Measurements from ENCODE around the gene PTPRD. TPM values are rescaled to one million over a fixed set of nuclear protein-coding genes. Genes with fewer than 3 reads are reported as not detected.

PTPRD gene
- total RNA-seq, 2 donors from 2014 or later, result 97.4 to 101 TPM

- H3K27me3 ChIP-seq (ENCODE audit: control insufficient read depth, insufficient read depth, low read length, poor library complexity, severe bottlenecking), result no peaks in the 10 kb centered on the region
- Mint-ChIP-seq H3K27ac (no peak overlapping the region), H3K4me3 (no peak overlapping the region), H3K27me3 (ENCODE audit: insufficient read depth) (no peaks in the 10 kb centered on the region), H3K4me1 (peaks cover 6% of the 10 kb centered on the region), H3K36me3 (ENCODE audit: low read depth) (peaks cover 3% of the 10 kb centered on the region), H3K9me3 (no peaks in the 10 kb centered on the region)
- H3K9me3 ChIP-seq (ENCODE audit: control insufficient read depth, low read length), result no peaks in the 10 kb centered on the region
- TF ChIP-seq CTCF (conservative IDR thresholded peaks at IDR 0.05), result no peak
- no peaks in the 10 kb centered on the region for H3K36me3 ChIP-seq (ENCODE audit: control insufficient read depth, insufficient read depth, low read length)
- H3K27ac ChIP-seq (ENCODE audit: low read depth, low read length), result no peak overlapping the region
- no peaks in the 10 kb centered on the region for H3K4me1 ChIP-seq (ENCODE audit: control insufficient read depth, insufficient read depth, low read length)
- WGBS, 2 experiments (ENCODE audit: insufficient coverage in 1 of 2, insufficient read length in 1 of 2), result 81% methylated on average over 1 of the region's 1 CpG; no CpG with 5 or more reads in 1 of the 2 experiments
- H3K9ac ChIP-seq (ENCODE audit: extremely low read depth, low read length, poor library complexity, severe bottlenecking), result no peak overlapping the region
- DNase-seq, result no peak
- H3K4me3 ChIP-seq (ENCODE audit: low read length), result no peak overlapping the region
Observed at GRCh38 chr9:8708728-8709127, 1904.1 kb downstream of the PTPRD start.

- H3K4me3 ChIP-seq (ENCODE audit: low read length), result no peak overlapping the region
- no peak for DNase-seq
- H3K9me3 ChIP-seq (ENCODE audit: control insufficient read depth, low read length), result no peaks in the 10 kb centered on the region
- 100% methylated on average over 1 of the region's 1 CpG for WGBS, 2 experiments (ENCODE audit: insufficient coverage in 1 of 2, insufficient read length in 1 of 2)
- H3K36me3 Mint-ChIP-seq (ENCODE audit: low read depth), result no peaks in the 10 kb centered on the region
- no peak overlapping the region for H3K27ac ChIP-seq (ENCODE audit: low read depth, low read length)
- H3K4me1 Mint-ChIP-seq, result peaks cover 6% of the 10 kb centered on the region
- H3K9ac ChIP-seq (ENCODE audit: extremely low read depth, low read length, poor library complexity, severe bottlenecking), result no peak overlapping the region
- no peaks in the 10 kb centered on the region for H3K9me3 Mint-ChIP-seq
- no peaks in the 10 kb centered on the region for H3K27me3 Mint-ChIP-seq (ENCODE audit: insufficient read depth)
- no peaks in the 10 kb centered on the region for H3K4me1 ChIP-seq (ENCODE audit: control insufficient read depth, insufficient read depth, low read length)
- no peak overlapping the region for H3K4me3 Mint-ChIP-seq
- no peaks in the 10 kb centered on the region for H3K36me3 ChIP-seq (ENCODE audit: control insufficient read depth, insufficient read depth, low read length)
- no peaks in the 10 kb centered on the region for H3K27me3 ChIP-seq (ENCODE audit: control insufficient read depth, insufficient read depth, low read length, poor library complexity, severe bottlenecking)
- H3K27ac Mint-ChIP-seq, result no peak overlapping the region
- no peak for TF ChIP-seq CTCF (conservative IDR thresholded peaks at IDR 0.05)
Observed at GRCh38 chr9:8706998-8707397, 1905.8 kb downstream of the PTPRD start.

GRCh38 chr9:8706531-8706930, 1906.3 kb downstream of the PTPRD start:
- H3K36me3 ChIP-seq (ENCODE audit: control insufficient read depth, insufficient read depth, low read length), result no peaks in the 10 kb centered on the region
- H3K4me3 ChIP-seq (ENCODE audit: low read length), result no peak overlapping the region
- Mint-ChIP-seq H3K4me3 (no peak overlapping the region), H3K4me1 (peaks cover 6% of the 10 kb centered on the region), H3K27ac (no peak overlapping the region), H3K27me3 (ENCODE audit: insufficient read depth) (no peaks in the 10 kb centered on the region), H3K36me3 (ENCODE audit: low read depth) (no peaks in the 10 kb centered on the region), H3K9me3 (no peaks in the 10 kb centered on the region)
- no peak for TF ChIP-seq CTCF (conservative IDR thresholded peaks at IDR 0.05)
- H3K27me3 ChIP-seq (ENCODE audit: control insufficient read depth, insufficient read depth, low read length, poor library complexity, severe bottlenecking), result no peaks in the 10 kb centered on the region
- no peak overlapping the region for H3K9ac ChIP-seq (ENCODE audit: extremely low read depth, low read length, poor library complexity, severe bottlenecking)
- DNase-seq, result no peak
- no peaks in the 10 kb centered on the region for H3K4me1 ChIP-seq (ENCODE audit: control insufficient read depth, insufficient read depth, low read length)
- H3K27ac ChIP-seq (ENCODE audit: low read depth, low read length), result no peak overlapping the region
- H3K9me3 ChIP-seq (ENCODE audit: control insufficient read depth, low read length), result no peaks in the 10 kb centered on the region
- 88 to 95% methylated on average over 4 to 6 of the region's 6 CpGs for WGBS, 2 experiments (ENCODE audit: insufficient coverage in 1 of 2, insufficient read length in 1 of 2)

All from endodermal cell (in vitro differentiated cells).